ENCODE results near the gene MIA2.
"Not testable (repeated sequence)": the region's sequence is repeated elsewhere in the genome, so short reads cannot be mapped to it uniquely, and the experiment has no call there.

DNA sequence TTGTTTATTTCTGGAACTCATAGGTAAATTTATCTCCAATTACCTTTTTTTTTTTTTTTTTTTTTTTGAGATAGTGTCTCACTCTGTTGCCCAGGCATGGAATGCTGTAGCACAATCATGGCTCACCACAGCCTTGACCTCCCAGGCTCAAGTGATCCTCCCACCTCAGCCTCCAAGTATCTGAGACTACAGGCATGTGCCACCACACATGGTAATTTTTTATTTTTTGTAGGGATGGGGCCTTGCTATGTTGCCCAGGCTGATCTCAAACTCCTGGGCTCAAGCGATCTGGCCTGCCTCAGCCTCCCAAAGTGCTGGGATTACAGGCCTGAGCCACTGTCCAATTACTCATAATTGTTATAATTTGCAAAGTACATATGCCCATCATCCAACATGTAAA, 13.2 kb upstream of the MIA2 start:
- TF ChIP-seq, protein P1, sequence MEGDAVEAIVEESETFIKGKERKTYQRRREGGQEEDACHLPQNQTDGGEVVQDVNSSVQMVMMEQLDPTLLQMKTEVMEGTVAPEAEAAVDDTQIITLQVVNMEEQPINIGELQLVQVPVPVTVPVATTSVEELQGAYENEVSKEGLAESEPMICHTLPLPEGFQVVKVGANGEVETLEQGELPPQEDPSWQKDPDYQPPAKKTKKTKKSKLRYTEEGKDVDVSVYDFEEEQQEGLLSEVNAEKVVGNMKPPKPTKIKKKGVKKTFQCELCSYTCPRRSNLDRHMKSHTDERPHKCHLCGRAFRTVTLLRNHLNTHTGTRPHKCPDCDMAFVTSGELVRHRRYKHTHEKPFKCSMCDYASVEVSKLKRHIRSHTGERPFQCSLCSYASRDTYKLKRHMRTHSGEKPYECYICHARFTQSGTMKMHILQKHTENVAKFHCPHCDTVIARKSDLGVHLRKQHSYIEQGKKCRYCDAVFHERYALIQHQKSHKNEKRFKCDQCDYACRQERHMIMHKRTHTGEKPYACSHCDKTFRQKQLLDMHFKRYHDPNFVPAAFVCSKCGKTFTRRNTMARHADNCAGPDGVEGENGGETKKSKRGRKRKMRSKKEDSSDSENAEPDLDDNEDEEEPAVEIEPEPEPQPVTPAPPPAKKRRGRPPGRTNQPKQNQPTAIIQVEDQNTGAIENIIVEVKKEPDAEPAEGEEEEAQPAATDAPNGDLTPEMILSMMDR (IDR thresholded peaks at IDR 0.05) = not testable (repeated sequence)
- not testable (repeated sequence) for TF ChIP-seq EP300, POLR2A (IDR thresholded peaks at IDR 0.05)

Data from ovary (tissue), 3 donors.